Endothelial cell of umbilical vein (primary cell): ENCODE results near the gene PDCD2.

Experiments used
- CTCF ChIP-seq, 2 donors: IDR thresholded peaks; 1 replicate in 1 of 2; 2 replicates in 1 of 2; pipeline ENCODE4 v1.5.1; 2011; ENCODE audit warnings: low read length in 2 of 2, mild to moderate bottlenecking in 2 of 2, moderate library complexity in 2 of 2, control low read depth in 1 of 2, inconsistent platforms in 1 of 2, low read depth in 1 of 2; ENCODE audit not compliant: insufficient read depth in 1 of 2; ENCODE audit errors: extremely low read depth in 1 of 2
- EZH2 ChIP-seq: IDR thresholded peaks from 2 replicates; pipeline ENCODE4 v1.6.1; 2012; ENCODE audit warnings: borderline replicate concordance, low read depth, mild to moderate bottlenecking, moderate library complexity, low read length, inconsistent platforms; ENCODE audit not compliant: severe bottlenecking
- FOS ChIP-seq: IDR thresholded peaks from 2 replicates; pipeline ENCODE4 v1.6.1; 2011; ENCODE audit warnings: mild to moderate bottlenecking, low read length, moderate library complexity, borderline replicate concordance; ENCODE audit not compliant: insufficient read depth
- JUN ChIP-seq: IDR thresholded peaks from 2 replicates; pipeline ENCODE4 v1.6.1; 2011; ENCODE audit warnings: borderline replicate concordance, low read depth; ENCODE audit not compliant: insufficient read length, insufficient read depth
- POLR2A ChIP-seq: IDR thresholded peaks from 2 replicates; pipeline ENCODE4 v1.6.1; 2012; ENCODE audit warnings: low read depth, mild to moderate bottlenecking, control low read depth, low read length
- POLR2AphosphoS5 ChIP-seq: IDR thresholded peaks from 2 replicates; pipeline ENCODE4 v1.6.1; 2012; ENCODE audit warnings: low read depth, mild to moderate bottlenecking, control low read depth, low read length, moderate library complexity; ENCODE audit not compliant: insufficient read depth

- TF ChIP-seq POLR2AphosphoS5 = no peak
- TF ChIP-seq CTCF (IDR thresholded peaks at IDR 0.05; ENCODE audit: extremely low read depth in 1 of 2, insufficient read depth in 1 of 2, low read depth in 1 of 2, low read length in 2 of 2) = no peak
- TF ChIP-seq POLR2A = no peak
- no peak for TF ChIP-seq EZH2
- TF ChIP-seq JUN = no peak
- no peak for TF ChIP-seq FOS
Observed at GRCh38 chr6:170575250-170575649, 9.2 kb downstream of the PDCD2 start.
